Tibial nerve (tissue), 4 donors: ENCODE data around the gene UAP1.
A peak's percentile ranks its signal among the peaks of the same experiment; 100 is the strongest.

Experiments
- EP300 ChIP-seq, 2 donors: sonication (generic); formaldehyde crosslinking; IDR thresholded peaks; one replicate each; pipeline ENCODE4 v1.6.1; 2017; ENCODE audit warnings: antibody characterized with exemption in 2 of 2, mild to moderate bottlenecking in 1 of 2
- POLR2A ChIP-seq, 2 donors: fragments of 450-650 bp; IDR thresholded peaks; one replicate each; pipeline ENCODE4 v1.6.1; 2017; ENCODE audit warnings: antibody characterized with exemption in 2 of 2, mild to moderate bottlenecking in 2 of 2, moderate library complexity in 2 of 2
- TF ChIP-seq, protein P1 (sequence below), 5 experiments: fragments of 200-600 bp in 3 of 5; fragments of 450-650 bp in 2 of 5; sonication (generic) in 3 of 5; IDR thresholded peaks; one replicate each; pipeline ENCODE4 v1.5.1; 2016 to 2019; ENCODE audit warnings: antibody characterized with exemption in 5 of 5, mild to moderate bottlenecking in 3 of 5, moderate library complexity in 2 of 5

DNA sequence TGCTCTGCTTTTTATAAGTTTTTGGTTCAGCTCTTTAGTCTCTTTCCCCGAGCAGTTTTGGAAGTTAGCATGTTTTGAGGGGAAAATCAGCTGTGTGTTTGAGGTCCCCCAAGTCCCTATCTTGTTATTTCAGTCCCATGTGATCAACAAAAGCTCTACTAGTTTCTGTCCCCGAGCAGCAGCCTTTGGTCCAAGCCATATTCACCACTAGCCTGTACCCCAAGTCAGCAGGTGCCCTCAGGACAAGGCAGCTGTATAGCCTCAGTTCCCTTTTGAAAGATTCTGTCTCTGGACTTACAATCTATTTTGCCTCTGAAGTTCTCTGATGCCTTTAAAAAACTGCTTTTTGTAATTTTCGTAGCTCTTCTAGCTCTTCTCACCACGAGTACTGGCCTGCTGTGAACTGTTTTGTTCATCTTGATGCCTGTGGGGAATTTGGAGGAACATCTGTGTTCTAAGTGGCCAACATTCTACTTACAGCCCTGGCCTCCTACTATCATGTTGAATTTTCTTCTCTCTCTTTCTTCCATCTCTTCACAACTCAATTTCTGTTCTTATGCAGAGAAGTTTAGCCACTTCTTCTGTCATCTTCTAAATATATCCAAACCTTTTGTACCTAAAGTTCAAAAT lies 16.7 kb downstream of the UAP1 start:
- TF ChIP-seq, protein P1, sequence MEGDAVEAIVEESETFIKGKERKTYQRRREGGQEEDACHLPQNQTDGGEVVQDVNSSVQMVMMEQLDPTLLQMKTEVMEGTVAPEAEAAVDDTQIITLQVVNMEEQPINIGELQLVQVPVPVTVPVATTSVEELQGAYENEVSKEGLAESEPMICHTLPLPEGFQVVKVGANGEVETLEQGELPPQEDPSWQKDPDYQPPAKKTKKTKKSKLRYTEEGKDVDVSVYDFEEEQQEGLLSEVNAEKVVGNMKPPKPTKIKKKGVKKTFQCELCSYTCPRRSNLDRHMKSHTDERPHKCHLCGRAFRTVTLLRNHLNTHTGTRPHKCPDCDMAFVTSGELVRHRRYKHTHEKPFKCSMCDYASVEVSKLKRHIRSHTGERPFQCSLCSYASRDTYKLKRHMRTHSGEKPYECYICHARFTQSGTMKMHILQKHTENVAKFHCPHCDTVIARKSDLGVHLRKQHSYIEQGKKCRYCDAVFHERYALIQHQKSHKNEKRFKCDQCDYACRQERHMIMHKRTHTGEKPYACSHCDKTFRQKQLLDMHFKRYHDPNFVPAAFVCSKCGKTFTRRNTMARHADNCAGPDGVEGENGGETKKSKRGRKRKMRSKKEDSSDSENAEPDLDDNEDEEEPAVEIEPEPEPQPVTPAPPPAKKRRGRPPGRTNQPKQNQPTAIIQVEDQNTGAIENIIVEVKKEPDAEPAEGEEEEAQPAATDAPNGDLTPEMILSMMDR (IDR thresholded peaks at IDR 0.05): no peak
- TF ChIP-seq POLR2A (IDR thresholded peaks at IDR 0.05): peak in 1 of 2 donors; percentile 10
- no peak for TF ChIP-seq EP300 (IDR thresholded peaks at IDR 0.05)
